ENCODE results near the gene NACC2. TPM values are rescaled to one million over a fixed set of nuclear protein-coding genes. Genes with fewer than 3 reads are reported as not detected.

NACC2 gene
- total RNA-seq, 2 experiments from 2014 or later = 5.6 to 6.4 TPM

GRCh38 chr9:136136127-136136925 lies 41.2 kb upstream of the NACC2 start:
- Mint-ChIP-seq H3K27ac (no peak overlapping the region), H3K36me3 (ENCODE audit: low read depth) (no peaks in the 10 kb centered on the region), H3K9me3 (ENCODE audit: insufficient read depth) (no peaks in the 10 kb centered on the region), H3K4me1 (ENCODE audit: low read depth) (peaks cover 4% of the 10 kb centered on the region), H3K27me3 (ENCODE audit: low read depth) (peaks cover 17% of the 10 kb centered on the region), H3K4me3 (no peak overlapping the region)
- POLR2A ChIA-PET = no interaction called here
- DNase-seq = no peak
- CTCF ChIA-PET = no interaction called here
- ATAC-seq = no peak

- ATAC-seq (no peak), DNase-seq (no peak)
- Mint-ChIP-seq H3K4me3 (no peak overlapping the region), H3K27me3 (ENCODE audit: low read depth) (peaks cover 17% of the 10 kb centered on the region), H3K4me1 (ENCODE audit: low read depth) (peaks cover 4% of the 10 kb centered on the region), H3K36me3 (ENCODE audit: low read depth) (no peaks in the 10 kb centered on the region), H3K27ac (no peak overlapping the region), H3K9me3 (ENCODE audit: insufficient read depth) (no peaks in the 10 kb centered on the region)
- ChIA-PET CTCF (no interaction called here), POLR2A (no interaction called here)
Measured at GRCh38 chr9:136135326-136136126, 40.4 kb upstream of the NACC2 start.

GRCh38 chr9:136133959-136134484 lies 38.9 kb upstream of the NACC2 start:
- ChIA-PET CTCF (no interaction called here), POLR2A (no interaction called here)
- Mint-ChIP-seq H3K9me3 (ENCODE audit: insufficient read depth) (no peaks in the 10 kb centered on the region), H3K4me1 (ENCODE audit: low read depth) (peaks cover 4% of the 10 kb centered on the region), H3K27ac (no peak overlapping the region), H3K4me3 (no peak overlapping the region), H3K36me3 (ENCODE audit: low read depth) (no peaks in the 10 kb centered on the region), H3K27me3 (ENCODE audit: low read depth) (peaks cover 19% of the 10 kb centered on the region)
- no peak for DNase-seq
- no peak for ATAC-seq

- peak; percentile 77 for ATAC-seq
- Mint-ChIP-seq H3K27ac (no peak overlapping the region), H3K36me3 (ENCODE audit: low read depth) (no peaks in the 10 kb centered on the region), H3K27me3 (ENCODE audit: low read depth) (peaks cover 22% of the 10 kb centered on the region), H3K4me1 (ENCODE audit: low read depth) (peaks cover 4% of the 10 kb centered on the region), H3K4me3 (no peak overlapping the region), H3K9me3 (ENCODE audit: insufficient read depth) (no peaks in the 10 kb centered on the region)
- ChIA-PET POLR2A (no interaction called here), CTCF (interaction anchor here (1.4 kb wide), 1 partner anchor 8 kb away, joined by 3 read pairs; no protein-coding TSS in a partner anchor)
- DNase-seq = peak; percentile 39
Measured at GRCh38 chr9:136133191-136133958, 38.3 kb upstream of the NACC2 start.

- Mint-ChIP-seq H3K4me1 (ENCODE audit: low read depth) (peaks cover 4% of the 10 kb centered on the region), H3K4me3 (no peak overlapping the region), H3K9me3 (ENCODE audit: insufficient read depth) (no peaks in the 10 kb centered on the region), H3K27me3 (ENCODE audit: low read depth) (peaks cover 22% of the 10 kb centered on the region), H3K36me3 (ENCODE audit: low read depth) (no peaks in the 10 kb centered on the region), H3K27ac (no peak overlapping the region)
- ATAC-seq (no peak), DNase-seq (no peak)
- POLR2A ChIA-PET = no interaction called here
- CTCF ChIA-PET = interaction anchor here (1.4 kb wide), 1 partner anchor 9 kb away, joined by 3 read pairs; no protein-coding TSS in a partner anchor
Measured at GRCh38 chr9:136132512-136133050, 37.5 kb upstream of the NACC2 start.

GRCh38 chr9:136131629-136132511 lies 36.8 kb upstream of the NACC2 start:
- H3K27ac Mint-ChIP-seq = no peak overlapping the region
- H3K4me3 Mint-ChIP-seq = no peak overlapping the region
- H3K27me3 Mint-ChIP-seq (ENCODE audit: low read depth) = peaks cover 22% of the 10 kb centered on the region
- H3K4me1 Mint-ChIP-seq (ENCODE audit: low read depth) = peaks cover 4% of the 10 kb centered on the region
- DNase-seq (no peak), ATAC-seq (no peak)
- ChIA-PET CTCF (interaction anchor here (1.4 kb wide), 1 partner anchor 9 kb away, joined by 3 read pairs; no protein-coding TSS in a partner anchor), POLR2A (no interaction called here)
- H3K9me3 Mint-ChIP-seq (ENCODE audit: insufficient read depth) = no peaks in the 10 kb centered on the region
- H3K36me3 Mint-ChIP-seq (ENCODE audit: low read depth) = no peaks in the 10 kb centered on the region

GRCh38 chr9:136129176-136129575 lies 34.1 kb upstream of the NACC2 start:
- POLR2A ChIA-PET = no interaction called here
- H3K27ac Mint-ChIP-seq = no peak overlapping the region
- H3K36me3 Mint-ChIP-seq (ENCODE audit: low read depth) = no peaks in the 10 kb centered on the region
- peaks cover 23% of the 10 kb centered on the region for H3K27me3 Mint-ChIP-seq (ENCODE audit: low read depth)
- DNase-seq (no peak), ATAC-seq (no peak)
- H3K9me3 Mint-ChIP-seq (ENCODE audit: insufficient read depth) = no peaks in the 10 kb centered on the region
- CTCF ChIA-PET = no interaction called here
- H3K4me3 Mint-ChIP-seq = no peak overlapping the region
- peaks cover 4% of the 10 kb centered on the region for H3K4me1 Mint-ChIP-seq (ENCODE audit: low read depth)

GRCh38 chr9:136128436-136128835 lies 33.3 kb upstream of the NACC2 start:
- Mint-ChIP-seq H3K27me3 (ENCODE audit: low read depth) (peaks cover 16% of the 10 kb centered on the region), H3K36me3 (ENCODE audit: low read depth) (no peaks in the 10 kb centered on the region), H3K27ac (no peak overlapping the region), H3K4me1 (ENCODE audit: low read depth) (peaks cover under 1% of the 10 kb centered on the region), H3K4me3 (no peak overlapping the region), H3K9me3 (ENCODE audit: insufficient read depth) (no peaks in the 10 kb centered on the region)
- ChIA-PET CTCF (no interaction called here), POLR2A (no interaction called here)
- no peak for ATAC-seq
- no peak for DNase-seq

- no peak overlapping the region for H3K4me3 Mint-ChIP-seq
- CTCF ChIA-PET = no interaction called here
- peaks cover 15% of the 10 kb centered on the region for H3K27me3 Mint-ChIP-seq (ENCODE audit: low read depth)
- ATAC-seq (no peak), DNase-seq (no peak)
- POLR2A ChIA-PET = no interaction called here
- H3K9me3 Mint-ChIP-seq (ENCODE audit: insufficient read depth) = no peaks in the 10 kb centered on the region
- H3K36me3 Mint-ChIP-seq (ENCODE audit: low read depth) = no peaks in the 10 kb centered on the region
- no peaks in the 10 kb centered on the region for H3K4me1 Mint-ChIP-seq (ENCODE audit: low read depth)
- no peak overlapping the region for H3K27ac Mint-ChIP-seq
Measured at GRCh38 chr9:136127313-136127712, 32.2 kb upstream of the NACC2 start.

GRCh38 chr9:136124976-136125692 lies 30.0 kb upstream of the NACC2 start:
- Mint-ChIP-seq H3K27ac (no peak overlapping the region), H3K9me3 (ENCODE audit: insufficient read depth) (no peaks in the 10 kb centered on the region), H3K27me3 (ENCODE audit: low read depth) (peaks cover 9% of the 10 kb centered on the region), H3K36me3 (ENCODE audit: low read depth) (no peaks in the 10 kb centered on the region), H3K4me1 (ENCODE audit: low read depth) (no peaks in the 10 kb centered on the region), H3K4me3 (no peak overlapping the region)
- POLR2A ChIA-PET = no interaction called here
- CTCF ChIA-PET = interaction anchor here (6.2 kb wide), 1 partner anchor 158 kb away, joined by 49 read pairs; no protein-coding TSS in a partner anchor
- ATAC-seq (no peak), DNase-seq (no peak)

Measured in activated CD8-positive, alpha-beta T cell treated with anti-CD3 and anti-CD28 coated beads, Interleukin-2, amount 10 ng/mL, durations not matched to agents 7 days and 5 days (primary cell).